Measurements from ENCODE around the gene RPL18.

RPL18 gene

GRCh38 chr19:48573163-48573505 lies 45.8 kb downstream of the RPL18 start:
- no peak overlapping the region for H3K4me3 ChIP-seq (ENCODE audit: low read depth, low read length)
- no peak for DNase-seq (ENCODE audit: low read depth)

GRCh38 chr19:48571378-48572162 lies 47.4 kb downstream of the RPL18 start:
- TF ChIP-seq, protein P1, sequence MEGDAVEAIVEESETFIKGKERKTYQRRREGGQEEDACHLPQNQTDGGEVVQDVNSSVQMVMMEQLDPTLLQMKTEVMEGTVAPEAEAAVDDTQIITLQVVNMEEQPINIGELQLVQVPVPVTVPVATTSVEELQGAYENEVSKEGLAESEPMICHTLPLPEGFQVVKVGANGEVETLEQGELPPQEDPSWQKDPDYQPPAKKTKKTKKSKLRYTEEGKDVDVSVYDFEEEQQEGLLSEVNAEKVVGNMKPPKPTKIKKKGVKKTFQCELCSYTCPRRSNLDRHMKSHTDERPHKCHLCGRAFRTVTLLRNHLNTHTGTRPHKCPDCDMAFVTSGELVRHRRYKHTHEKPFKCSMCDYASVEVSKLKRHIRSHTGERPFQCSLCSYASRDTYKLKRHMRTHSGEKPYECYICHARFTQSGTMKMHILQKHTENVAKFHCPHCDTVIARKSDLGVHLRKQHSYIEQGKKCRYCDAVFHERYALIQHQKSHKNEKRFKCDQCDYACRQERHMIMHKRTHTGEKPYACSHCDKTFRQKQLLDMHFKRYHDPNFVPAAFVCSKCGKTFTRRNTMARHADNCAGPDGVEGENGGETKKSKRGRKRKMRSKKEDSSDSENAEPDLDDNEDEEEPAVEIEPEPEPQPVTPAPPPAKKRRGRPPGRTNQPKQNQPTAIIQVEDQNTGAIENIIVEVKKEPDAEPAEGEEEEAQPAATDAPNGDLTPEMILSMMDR (conservative IDR thresholded peaks at IDR 0.05; ENCODE audit: low read depth, low read length): no peak
- no peak for DNase-seq (ENCODE audit: low read depth)
- no peak overlapping the region for H3K4me3 ChIP-seq (ENCODE audit: low read depth, low read length)

More at GRCh38 chr19:48573163-48573505, 45.8 kb downstream of the RPL18 start:
- TF ChIP-seq, protein P1 (conservative IDR thresholded peaks at IDR 0.05; ENCODE audit: low read depth, low read length): no peak

DNA sequence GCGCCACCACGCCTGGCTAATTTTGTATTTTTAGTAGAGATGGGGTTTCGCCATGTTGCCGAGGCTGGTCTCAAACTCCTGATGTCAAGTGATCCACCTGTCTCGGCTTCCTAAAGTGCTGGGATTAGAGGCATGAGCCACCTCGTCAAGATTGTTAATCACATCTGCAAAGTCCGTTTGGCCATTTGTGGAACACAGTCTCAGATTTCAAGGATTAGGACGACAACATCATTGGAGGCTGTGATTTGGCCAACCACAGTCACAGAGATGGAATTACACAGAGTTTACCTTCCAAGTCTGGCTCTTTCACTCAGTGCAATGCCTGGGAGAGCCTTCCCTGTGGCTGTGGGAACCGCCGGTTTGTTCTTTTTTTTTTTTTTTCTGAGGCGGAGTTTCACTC lies 49.2 kb downstream of the RPL18 start:
- TF ChIP-seq, protein P1 (conservative IDR thresholded peaks at IDR 0.05; ENCODE audit: low read depth, low read length): no peak
- no peak overlapping the region for H3K4me3 ChIP-seq (ENCODE audit: low read depth, low read length)

DNA sequence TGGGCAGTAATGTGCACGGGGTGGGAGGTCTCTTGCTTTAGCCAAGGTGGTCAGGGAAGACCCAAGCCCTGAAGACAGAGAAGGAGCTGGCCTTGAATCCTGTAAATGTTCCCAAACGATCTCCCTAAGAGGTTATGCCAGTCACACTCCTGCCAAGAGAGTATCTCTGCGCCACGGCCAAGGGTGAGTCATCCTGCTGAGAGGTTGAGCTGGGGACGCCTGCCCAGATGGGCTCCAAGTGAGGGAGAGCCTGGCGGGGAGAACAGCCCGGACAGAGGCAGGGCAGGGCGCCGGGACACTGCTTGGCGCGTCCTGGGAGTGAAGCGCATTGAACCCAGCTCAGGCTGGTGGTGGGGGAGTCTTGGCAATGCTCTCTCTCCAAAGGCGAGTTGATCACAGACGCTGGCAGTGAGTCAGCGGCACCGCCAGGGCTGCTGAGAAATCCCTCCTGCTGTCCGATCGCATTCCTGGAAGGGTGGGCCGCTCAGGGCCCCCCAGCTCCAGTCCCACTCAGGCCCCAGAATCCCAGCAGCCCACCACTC lies 50.6 kb downstream of the RPL18 start:
- TF ChIP-seq, protein P1 (conservative IDR thresholded peaks at IDR 0.05; ENCODE audit: low read depth, low read length): no peak
- H3K4me3 ChIP-seq (ENCODE audit: low read depth, low read length): peak overlapping the region; percentile 14
- DNase-seq (ENCODE audit: low read depth): peak; percentile 64

More for the DNA sequence above, 49.2 kb downstream of the RPL18 start:
- no peak for DNase-seq (ENCODE audit: low read depth)
